SK-N-SH (cell line): Measurements from ENCODE around the gene CCL7.

Experiments
- CTCF ChIP-seq: fragments of 200-600 bp; sonication (generic); IDR thresholded peaks from 2 replicates; pipeline ENCODE4 v1.6.1; 2017; ENCODE audit warnings: antibody characterized with exemption, mild to moderate bottlenecking, moderate library complexity
- POLR2AphosphoS5 ChIP-seq: IDR thresholded peaks from 2 replicates; pipeline ENCODE4 v1.6.1; 2012; ENCODE audit warnings: low read depth, low read length
- RCOR1 ChIP-seq: fragments of 150-350 bp; IDR thresholded peaks from 2 replicates; pipeline ENCODE4 v1.6.1; 2017; ENCODE audit warnings: antibody characterized with exemption, low read length
- TEAD4 ChIP-seq: IDR thresholded peaks from 2 replicates; pipeline ENCODE4 v1.4.0; 2012; ENCODE audit warnings: mild to moderate bottlenecking, borderline replicate concordance; ENCODE audit not compliant: insufficient read depth
- USF1 ChIP-seq: IDR thresholded peaks from 2 replicates; pipeline ENCODE4 v1.4.0; 2012; ENCODE audit warnings: low read depth, borderline replicate concordance
- YY1 ChIP-seq: IDR thresholded peaks from 2 replicates; pipeline ENCODE4 v1.4.0; 2012; ENCODE audit warnings: low read depth, mild to moderate bottlenecking

- no peak for TF ChIP-seq POLR2AphosphoS5
- no peak for TF ChIP-seq CTCF
- no peak for TF ChIP-seq USF1
- TF ChIP-seq YY1: no peak
- TF ChIP-seq RCOR1: no peak
- TF ChIP-seq TEAD4: no peak
These were observed 15.3 kb downstream of the CCL7 start, which contains the start of gene CCL11 for GRCh38 chr17:34285286-34285792.
